Hematopoietic multipotent progenitor cell treated with erythropoietin and hydrocortisone succinate and interleukin-3 and kit ligand, for 4 days (in vitro differentiated cells): ENCODE measurements around the gene GPR137.

Experiments
- DNase-seq: peaks from one replicate; pipeline ENCODE4 v3.0.0-alpha.2; 2015

GPR137 gene

DNA sequence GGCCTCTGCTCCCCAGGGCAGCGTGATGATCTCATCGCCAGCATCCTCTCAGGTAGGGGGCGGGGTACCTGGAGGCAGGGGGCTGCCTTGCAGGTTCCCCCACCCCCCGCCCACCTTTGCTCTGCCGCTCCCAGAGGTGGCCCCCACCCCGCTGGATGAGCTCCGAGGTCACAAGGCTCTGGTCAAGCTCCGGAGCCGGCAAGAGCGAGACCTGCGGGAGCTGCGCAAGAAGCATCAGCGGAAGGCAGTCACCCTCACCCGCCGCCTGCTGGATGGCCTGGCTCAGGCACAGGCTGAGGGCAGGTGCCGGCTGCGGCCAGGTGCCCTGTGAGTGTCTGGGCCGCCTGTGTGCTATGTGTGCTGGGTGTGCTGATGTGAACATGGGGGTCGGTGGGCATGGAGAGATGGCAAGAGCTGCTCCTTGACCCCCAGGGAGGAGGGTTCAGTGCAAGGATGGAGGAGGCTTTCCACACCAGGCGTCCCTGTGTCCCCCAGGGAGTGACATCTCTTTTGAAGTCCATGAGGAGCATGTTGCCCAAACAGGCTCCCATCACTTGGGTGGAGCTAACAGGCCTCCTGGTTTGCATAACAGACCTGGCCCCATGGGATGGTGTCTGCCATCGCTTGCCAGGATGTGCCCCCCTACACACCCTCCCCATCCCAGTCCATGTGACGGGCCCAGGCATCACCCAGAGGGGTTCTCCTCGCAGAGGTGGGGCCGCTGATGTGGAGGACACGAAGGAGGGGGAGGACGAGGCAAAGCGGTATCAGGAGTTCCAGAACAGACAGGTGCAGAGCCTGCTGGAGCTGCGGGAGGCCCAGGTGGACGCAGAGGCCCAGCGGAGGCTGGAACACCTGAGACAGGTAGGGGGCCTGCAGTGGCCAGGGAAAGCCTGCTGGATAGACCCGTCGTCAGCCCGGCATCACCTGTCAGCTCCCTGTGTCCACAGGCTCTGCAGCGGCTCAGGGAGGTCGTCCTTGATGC lies 20.2 kb upstream of the GPR137 start:
- no peak for DNase-seq

DNA sequence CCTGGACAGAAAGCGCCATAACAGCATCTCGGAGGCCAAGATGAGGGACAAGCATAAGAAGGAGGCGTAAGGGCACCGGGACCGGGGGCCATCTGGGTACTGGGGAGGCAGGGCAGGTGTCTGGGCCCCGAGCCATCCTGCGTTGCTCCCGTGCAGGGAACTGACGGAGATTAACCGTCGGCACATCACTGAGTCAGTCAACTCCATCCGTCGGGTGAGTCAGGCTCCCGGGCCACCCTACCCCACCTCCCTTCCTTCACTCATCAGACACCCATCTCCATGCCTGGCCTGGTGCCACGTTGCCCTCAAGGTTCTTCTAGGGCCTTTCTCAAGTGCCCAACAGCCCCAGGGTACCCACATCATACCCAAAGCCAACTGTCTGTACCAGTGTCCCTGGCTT lies 19.3 kb upstream of the GPR137 start:
- no peak for DNase-seq

- DNase-seq = no peak
Observed at GRCh38 chr11:64267207-64267945, 18.3 kb upstream of the GPR137 start.

DNA sequence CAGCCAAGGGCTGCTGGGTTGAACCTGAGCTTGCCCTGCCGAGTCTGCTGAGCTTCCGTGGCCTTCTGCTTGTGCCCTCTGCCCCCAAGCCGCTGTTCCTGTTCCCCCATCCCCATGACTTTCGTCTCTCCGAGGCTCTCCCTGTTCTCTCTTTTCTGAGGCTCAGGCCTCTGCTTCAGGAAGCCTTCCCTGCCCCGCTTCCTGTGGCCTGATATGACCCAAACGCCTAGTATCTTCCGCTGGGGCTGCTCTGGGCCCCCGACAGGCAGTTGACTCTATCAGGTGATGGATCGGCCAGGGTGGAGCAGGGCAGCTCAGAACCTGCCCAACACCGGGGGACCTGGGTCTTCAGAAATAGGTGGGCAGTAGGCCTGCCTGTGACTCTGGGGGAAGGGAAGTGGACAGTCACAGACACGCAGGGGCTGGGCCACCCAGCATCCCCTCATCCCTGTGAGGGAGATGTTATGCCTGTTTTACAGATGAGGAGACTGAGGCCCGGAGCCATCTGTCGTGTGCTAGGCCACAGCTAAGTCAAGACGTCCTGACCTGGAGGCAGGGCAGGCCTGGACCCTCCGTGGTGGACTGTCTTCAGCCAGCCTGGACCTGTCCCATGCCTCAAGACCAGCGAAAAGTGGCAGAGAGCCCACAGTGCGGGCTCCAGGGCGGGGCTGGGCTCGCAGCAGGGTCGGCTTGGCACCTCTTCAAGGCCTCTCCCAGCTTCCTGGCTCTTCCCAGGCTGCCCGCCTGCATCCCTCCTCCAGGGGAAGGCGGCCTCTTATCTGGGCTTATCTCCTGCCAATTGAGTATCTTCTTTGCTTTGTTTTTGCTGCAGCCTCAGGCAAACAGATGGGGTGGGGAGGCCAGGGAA lies 17.4 kb upstream of the GPR137 start:
- peak; percentile 76 for DNase-seq

GRCh38 chr11:64268893-64269539 lies 16.6 kb upstream of the GPR137 start:
- DNase-seq = peak; percentile 76

DNA sequence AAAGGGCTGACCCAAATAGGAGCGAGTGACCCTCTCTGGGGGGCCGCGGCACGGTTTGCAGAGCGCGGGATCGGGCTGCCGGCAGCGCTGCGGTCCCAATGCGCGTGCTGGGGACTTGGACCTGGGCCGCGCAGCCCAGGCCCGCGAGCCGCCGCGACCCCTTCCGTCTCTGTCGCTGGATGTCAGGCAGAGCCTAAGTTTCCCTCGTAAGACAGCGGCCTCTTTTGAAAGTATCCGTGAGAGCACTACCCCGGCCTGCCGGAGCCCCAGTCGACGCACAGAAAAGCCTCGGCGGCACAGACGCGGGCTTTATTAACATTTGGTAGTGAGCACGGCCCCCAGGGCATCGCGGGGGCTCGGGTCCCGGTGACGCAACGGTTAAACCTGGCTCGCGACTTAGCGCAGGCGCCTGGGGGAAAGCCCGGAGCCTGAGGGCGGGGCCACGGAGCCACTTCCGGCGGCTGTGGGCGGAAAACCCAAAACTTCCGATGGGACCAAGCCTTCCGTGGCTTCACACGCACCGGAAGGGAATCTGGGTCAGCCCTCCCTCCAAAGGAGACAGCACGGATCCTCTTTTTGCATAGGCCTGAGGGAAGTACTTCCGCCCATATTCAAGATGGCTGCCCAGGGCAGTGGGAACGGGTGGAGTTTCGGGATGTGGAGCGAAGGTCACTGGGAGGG lies 16.0 kb upstream of the GPR137 start:
- DNase-seq = peak; percentile 100

GRCh38 chr11:64275031-64275800 lies 10.4 kb upstream of the GPR137 start:
- no peak for DNase-seq

DNA sequence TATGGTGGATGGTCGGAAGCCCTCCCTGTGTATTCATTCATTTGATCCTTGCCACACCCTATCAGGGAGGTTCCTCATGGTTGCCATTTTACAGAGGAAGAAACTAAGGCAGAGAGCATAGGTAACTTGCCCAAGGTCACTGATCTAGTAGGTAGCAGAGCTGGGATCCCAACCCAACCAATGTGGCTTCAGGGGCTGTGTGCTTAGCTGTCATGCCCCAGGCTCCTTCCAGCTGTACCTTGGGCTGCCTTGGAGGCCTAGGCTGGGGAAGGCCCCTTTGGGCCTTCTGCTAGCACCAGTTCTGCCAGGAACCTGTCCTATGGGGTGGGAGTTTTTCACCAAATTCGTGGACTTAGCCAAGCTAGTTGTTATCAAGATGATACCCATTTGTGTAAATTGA lies 9.8 kb upstream of the GPR137 start:
- no peak for DNase-seq

- peak; percentile 48 for DNase-seq
Observed at GRCh38 chr11:64276653-64277431, 8.8 kb upstream of the GPR137 start.

DNA sequence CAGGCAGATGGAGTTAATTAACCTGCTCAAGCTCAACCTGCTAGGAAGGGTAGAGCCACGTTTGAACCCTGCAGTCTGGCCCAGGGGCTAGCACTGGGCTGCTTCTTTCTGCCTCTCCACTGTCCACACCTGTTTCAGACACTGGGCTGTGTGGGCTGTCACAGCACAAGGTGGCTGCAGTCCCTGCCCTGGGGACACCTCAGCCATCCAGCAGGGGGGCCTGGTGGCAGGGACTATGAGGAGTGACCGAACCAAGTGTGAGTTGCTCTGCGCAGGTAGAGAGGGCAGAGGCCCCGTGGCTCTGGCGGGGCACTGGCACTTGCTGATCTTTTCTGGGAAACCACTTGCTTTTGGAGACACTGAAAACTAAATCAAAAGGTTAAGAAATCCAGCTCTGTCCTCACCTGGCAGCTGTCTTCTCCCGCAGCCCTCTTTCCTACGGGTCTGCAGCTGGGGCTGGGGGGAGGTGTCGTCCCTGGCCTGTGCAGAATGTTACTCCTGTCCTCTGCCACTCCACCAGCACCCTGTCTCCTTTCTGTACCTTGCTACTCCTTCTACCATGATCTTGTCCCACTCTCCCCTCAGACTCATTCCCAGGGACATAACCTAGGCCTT lies 7.0 kb upstream of the GPR137 start:
- DNase-seq = no peak

GRCh38 chr11:64281957-64282770 lies 3.5 kb upstream of the GPR137 start:
- no peak for DNase-seq

- DNase-seq = no peak
Observed at GRCh38 chr11:64283092-64283491, 2.6 kb upstream of the GPR137 start.

DNA sequence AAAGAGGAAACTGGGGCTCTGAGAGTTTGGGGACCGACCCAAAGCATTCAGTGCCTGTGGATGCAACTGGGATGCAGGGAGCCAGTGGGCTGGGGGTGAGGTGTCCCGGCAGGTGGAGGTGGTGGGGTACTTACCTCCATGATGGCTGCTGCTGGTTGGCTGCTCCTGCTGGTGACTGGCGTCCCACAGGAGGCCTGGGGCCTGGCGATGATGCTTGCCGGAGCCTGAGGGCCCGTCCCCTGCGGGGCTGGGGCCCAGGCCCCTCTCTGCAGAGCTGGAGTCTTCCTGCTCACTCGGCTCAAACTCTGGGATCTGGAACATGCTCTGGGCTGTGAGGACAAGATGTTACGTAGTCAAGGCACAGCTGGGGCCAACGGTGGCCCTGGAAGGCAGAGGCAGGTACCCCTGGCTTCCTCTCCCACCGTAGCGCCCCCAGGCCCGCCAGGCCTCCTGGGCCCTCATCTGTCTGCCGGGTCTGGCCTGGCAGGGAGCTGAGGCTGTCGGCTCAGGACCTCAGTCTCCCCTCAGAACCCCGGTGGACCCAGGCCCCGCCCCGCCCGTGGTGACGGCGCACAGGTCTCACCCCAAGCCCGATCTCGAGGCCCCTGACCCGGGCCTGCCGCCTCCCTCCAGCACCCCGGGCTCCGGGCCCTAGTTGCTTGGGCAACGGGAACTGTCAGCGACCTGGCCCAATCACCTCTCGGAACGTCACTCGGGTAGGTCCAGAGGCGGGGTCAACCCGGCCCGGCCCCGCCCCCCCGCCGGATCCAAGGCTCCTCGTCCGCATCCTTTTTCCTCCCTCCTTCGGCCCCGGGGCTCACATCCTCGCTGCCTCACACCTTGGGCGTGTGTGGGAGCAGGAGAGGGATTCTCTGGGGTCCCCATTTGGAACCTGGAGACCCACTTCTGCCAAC lies 1.3 kb upstream of the GPR137 start, which contains the start of gene BAD:
Gene BAD, minus strand, starts transcription at position 618 of the 914 bp plus-strand sequence. Its CDS starts 297 bp downstream, at position 321.
- DNase-seq = peak; percentile 97

GRCh38 chr11:64285885-64286800 lies 495 bp downstream of the GPR137 start:
- DNase-seq = peak; percentile 73

DNA sequence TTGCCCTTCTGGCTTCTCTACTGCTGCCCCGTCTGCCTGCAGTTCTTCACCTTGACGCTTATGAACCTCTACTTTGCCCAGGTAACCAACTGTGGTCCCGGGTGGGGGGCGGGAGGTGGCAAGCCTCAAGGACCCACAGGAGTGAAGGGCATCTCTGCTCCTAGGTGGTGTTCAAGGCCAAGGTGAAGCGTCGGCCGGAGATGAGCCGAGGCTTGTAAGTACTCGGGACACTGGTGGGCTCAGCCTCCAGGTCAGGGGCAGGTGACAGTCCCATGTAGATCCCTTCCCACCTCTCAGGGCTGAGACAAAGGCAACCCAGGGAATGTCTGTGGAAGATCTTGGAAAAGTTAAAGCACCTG lies 1.1 kb downstream of the GPR137 start:
- no peak for DNase-seq

DNA sequence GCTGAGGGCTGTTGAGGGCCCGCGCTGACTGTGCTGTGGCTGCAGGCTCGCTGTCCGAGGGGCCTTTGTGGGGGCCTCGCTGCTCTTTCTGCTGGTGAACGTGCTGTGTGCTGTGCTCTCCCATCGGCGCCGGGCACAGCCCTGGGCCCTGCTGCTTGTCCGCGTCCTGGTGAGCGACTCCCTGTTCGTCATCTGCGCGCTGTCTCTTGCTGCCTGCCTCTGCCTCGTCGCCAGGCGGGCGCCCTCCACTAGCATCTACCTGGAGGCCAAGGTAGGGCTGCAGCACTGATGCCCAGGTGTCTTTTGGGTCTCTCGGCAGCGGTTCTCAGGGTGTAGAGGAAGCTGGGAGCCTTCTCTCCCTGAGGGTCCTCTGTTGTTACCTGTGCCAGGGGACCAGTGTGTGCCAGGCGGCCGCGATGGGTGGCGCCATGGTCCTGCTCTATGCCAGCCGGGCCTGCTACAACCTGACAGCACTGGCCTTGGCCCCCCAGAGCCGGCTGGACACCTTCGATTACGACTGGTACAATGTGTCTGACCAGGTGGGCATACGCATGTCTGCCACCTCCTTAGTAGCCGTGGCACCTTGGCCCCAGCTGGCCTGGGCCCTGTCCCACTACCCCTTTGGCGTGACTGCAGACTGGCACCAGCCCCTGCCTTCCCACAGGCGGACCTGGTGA lies 2.2 kb downstream of the GPR137 start:
- DNase-seq = no peak
